T-helper 9 cell (primary cell): ENCODE data around the gene ELF2.
"Not testable (repeated sequence)": the region's sequence is repeated elsewhere in the genome, so short reads cannot be mapped to it uniquely, and the experiment has no call there.

ENCODE experiments used
- DNase-seq: peaks from one replicate; pipeline ENCODE4 v3.0.0-alpha.2; 2020

ELF2 gene

DNA sequence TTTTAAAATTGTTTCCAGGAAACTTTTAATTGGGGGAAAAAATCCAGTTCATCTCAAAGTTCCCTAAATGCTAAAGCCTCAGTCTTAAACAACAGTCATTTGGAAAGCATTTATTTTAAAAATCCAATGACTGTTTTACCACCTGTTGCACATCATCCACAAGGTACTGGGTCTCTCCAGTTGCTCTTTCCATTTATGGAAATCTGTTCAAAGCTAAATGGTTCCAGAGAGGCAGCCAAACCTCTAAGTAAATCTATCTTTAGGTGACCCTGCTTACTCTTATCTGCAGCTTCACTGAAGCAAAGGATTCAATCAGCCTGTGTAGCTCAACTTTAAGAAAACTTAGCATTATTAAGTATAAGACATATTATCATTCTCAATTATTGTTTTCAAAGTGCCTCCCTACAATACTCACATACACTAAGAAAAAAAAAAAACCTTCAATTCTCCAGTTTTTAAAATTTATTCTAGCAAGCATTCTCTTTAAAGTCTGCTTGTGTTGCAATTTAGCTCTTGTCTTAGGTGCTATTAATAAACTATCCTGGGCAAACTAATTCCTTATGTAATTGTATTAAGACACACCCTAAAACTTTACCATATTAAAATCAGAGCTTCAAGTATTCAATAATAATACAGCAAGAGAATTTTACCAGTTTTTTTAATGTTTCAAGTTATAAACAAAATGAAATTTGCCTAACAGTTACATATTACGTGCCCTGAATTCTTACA, 100.8 kb downstream of the ELF2 start:
- DNase-seq: no peak

DNA sequence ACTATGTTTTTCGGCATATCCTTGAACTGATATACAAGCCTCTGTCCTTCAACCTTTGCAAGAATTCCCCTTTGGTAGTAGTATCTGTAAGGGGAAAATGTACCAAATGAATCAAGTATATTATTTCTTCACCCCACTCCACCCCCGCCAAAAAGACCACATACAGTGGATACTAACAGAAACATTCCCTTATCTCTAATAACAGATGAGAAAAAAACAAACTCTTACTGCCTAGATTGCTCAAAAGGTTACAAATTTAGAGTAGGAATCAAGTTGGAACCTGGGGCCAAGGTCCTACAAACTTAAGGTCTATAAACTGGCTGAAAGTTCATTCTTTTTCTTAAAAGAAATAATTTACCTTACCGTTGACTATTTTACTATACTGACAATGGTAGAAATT, 116.4 kb downstream of the ELF2 start:
- DNase-seq: no peak

DNA sequence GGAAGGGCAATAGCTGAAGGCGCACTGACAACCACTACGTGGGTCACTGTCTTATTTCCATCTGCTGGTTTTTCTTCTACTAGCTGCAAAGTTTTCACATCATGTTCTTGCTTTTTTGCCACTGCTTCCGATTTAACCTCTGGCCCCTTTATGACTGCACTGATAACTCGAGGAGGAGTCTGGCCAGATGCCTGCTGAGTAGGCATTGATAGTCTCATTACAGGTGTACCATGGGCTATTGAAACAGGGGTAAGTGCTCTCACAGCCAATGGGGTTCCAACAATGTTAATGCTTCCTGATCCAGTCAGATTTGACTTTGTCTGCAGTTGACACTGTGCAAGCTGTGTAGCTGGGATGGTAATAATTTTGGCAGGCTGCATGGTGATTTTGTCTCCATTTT, 118.0 kb downstream of the ELF2 start:
- DNase-seq: not testable (repeated sequence)

DNA sequence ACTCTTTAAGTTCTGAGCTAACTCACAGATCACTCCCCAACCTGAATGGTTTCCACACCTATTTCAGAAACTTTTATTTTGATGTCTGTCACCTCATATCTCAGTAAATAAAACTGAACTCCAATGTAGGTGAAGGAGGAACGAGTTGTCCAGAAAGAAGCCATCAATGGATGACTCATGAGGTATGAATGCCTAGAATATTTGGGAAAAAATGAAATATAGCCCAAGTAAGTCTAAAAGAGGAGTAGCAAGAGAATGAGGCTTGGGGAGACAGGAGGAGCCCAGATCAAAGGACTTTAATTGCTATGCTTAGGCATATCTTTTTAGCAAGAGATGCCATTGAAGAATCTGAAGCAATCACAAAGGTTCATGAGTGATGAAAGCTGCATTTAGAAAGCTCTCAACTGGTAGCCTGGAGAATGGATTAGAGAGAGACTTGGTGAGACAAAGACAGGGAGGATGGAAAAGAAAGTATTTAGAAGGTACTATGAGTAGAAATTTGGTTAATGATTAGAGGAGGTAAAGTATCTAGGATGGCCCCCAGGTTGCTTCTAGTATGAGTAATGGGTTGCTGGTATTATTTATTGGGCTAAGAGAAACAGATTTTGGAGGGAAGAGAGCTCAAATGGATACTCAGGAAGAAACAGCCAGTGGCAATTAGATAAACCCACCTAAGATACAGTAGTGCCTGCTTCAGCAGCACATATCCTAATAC, 122.1 kb downstream of the ELF2 start:
- DNase-seq: no peak

DNA sequence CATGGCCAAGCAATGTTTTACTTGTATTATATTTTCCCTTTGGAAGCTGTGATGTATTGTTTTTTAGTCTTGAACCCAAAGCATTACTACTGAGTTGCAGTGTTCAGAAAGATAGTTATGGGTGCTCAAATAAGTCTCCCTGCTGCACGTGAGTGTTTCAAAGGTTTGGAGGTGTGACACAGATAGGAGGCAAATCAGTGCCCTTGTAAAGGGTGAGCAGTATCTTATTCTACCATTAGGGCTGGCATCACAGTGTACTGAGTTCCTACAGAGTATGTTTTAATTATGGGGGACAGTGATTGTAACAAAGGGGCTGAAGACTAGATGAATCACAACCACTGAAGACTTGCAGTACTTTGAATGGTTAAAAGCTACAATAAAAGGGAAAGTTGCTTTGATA, 123.1 kb downstream of the ELF2 start:
- no peak for DNase-seq

DNA sequence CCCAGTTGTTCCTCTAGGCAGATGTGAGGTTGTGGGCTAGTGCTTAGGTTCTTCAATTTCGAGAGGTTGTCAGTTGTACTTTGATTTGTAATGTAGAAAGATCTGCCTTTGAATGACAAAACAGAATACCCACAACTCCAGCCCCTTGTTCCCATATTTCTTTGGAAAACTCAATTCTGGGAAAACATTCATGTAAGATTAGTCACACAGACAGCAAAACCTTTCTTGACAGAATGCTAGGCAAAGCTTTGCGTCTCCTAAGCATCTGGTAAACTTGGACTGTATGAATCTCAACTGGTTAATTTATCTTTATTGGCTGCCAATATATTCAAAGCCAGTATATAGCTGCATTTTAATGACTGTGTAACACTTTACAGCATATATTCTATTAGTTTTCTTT, 126.6 kb downstream of the ELF2 start:
- no peak for DNase-seq

DNA sequence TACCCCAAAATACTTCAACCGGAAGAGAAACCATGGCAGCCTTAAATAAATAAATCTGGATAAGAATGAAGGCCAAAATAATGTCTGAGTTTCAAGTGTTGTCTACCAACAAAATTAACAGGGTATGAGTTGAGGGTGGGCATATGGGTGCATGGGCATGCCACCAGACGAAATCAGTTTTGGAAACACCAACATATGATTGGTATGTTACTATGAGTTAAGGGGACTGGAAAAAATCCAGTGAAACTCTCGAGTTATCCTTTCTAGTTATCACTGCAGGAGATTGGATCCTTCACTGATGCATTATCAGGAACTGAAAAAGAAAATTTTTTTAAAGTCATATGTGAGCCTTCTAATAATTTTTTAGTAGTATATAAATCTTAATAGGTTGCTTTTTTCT, 129.0 kb downstream of the ELF2 start:
- DNase-seq: no peak

DNA sequence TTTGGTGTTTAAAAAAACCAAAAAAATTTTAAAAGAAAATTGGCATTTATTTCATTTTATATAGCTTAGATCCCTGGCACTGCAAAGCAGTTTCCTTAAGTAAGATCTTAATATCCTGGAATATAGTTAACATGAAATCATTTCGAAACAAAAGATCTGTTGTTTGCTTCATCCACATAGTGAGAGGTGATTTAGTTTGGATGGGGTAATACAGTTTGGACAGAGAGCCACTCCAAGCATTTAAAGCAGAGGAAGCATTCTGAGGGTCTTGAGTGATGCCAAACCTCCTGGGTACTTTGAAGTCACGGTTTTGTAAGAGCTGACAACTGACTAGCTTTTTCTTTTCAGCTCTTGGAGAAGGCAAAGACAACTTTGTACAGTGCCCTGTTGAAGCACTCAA, 132.7 kb downstream of the ELF2 start:
- no peak for DNase-seq

DNA sequence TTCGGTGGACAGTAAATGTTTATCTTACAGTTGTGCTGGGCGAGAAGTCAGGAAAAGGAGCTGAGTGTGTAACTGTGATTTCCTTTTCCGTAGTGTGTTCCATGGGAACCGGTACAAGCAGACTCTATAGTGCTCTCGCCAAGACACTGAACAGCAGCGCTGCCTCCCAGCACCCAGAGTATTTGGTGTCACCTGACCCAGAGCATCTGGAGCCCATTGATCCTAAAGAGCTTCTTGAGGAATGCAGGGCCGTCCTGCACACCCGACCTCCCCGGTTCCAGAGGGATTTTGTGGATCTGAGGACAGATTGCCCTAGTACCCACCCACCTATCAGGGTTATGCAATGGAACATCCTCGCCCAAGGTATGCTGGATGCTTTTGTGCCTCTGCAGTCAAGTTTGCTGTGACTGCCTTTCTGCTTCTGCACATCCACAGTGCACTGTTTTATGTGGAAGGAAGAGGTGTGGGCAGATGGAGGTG, 134.0 kb downstream of the ELF2 start:
- no peak for DNase-seq

DNA sequence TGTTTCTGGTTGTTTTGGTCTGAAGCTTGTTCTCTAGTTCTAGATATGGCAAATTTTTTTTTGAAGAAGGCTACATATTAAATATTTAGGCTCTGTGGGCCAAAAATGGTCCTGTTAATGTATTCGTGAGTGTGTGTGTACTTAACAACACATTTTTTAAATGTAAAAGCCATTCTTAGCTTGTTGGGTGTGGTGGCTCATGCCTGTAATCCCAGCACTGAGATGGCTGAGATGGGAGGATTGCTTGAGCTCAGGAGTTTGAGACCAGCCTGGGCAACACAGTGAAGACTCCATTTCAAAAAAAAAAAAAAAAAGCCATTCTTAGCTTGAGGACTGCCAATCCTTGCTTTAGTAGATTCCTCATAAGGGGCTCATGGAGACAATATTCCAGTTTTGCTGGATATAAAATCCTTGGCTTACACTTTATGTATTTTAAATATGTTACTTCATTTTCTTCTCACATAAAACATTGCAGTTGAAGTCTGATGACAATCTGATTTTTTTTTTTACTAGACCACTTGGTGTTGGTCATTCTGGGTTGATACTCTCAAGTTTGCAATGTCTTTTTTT, 138.1 kb downstream of the ELF2 start:
- DNase-seq: no peak

DNA sequence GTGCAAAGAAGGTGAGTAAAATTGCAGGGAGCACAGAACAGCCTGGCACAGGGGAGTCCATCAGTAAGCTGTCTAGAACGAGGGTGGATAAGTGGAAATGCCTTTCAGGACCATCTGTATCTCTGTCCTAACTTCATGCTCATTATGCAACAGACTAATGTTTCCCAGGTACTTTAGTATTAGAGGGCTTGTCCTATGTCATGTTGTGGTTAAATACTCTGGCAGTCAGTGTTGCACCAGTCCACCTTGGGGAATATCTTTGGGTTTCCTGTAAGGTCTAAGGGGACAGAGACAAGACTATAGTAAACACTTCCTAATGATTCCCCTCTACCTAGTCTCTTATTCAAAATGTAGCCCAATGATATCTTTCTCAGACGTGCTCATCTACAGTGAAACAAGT, 140.1 kb downstream of the ELF2 start:
- DNase-seq: no peak

DNA sequence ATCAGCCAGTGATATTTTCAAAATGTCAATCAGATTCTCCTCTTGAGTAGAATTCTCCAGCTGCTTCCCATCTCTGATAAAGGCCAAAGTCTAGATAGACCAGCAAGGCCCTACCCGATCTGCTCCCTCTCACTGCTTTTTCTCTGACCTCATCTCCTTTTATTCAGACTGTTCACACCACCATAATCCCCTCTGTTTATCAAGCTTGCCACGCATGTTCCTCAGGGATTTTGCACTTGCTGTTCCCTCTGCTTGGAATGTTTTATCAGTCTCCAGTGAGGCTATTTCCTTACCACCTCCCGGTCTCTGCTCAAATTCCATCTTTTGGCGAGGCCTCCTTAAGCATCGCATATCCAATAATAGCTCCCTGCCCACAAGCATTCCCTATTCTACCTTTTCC, 141.4 kb downstream of the ELF2 start:
- DNase-seq: no peak

DNA sequence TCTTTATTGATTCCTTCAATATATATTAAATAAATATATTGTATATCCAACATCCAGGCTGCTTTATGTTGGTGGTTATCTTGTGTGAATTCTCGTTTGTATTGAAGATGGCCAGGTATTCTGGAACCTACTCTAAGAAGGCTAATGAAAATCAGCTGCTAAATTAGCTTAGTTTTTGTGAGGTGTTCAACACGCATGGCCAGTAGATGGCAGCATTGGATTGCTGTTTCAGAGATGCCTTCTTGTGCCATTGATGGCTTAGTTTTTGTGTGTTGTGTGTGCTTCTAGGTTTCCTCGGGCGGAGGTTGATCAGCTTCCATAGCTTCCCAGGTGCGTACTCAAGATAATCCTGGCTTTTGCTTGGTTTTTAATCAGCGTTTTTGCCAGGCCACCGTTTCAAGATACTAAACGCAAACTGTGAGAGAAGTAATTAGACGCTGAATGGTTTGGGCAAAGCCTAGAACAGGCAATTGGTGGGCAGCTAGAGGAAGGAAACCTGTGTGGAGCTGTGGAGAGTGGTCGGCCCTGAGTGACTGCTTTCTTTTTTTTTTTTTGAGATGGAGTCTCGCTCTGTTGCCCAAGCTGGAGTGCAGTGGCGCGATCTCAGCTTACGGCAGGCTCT, 146.3 kb downstream of the ELF2 start:
- DNase-seq: peak; percentile 64

DNA sequence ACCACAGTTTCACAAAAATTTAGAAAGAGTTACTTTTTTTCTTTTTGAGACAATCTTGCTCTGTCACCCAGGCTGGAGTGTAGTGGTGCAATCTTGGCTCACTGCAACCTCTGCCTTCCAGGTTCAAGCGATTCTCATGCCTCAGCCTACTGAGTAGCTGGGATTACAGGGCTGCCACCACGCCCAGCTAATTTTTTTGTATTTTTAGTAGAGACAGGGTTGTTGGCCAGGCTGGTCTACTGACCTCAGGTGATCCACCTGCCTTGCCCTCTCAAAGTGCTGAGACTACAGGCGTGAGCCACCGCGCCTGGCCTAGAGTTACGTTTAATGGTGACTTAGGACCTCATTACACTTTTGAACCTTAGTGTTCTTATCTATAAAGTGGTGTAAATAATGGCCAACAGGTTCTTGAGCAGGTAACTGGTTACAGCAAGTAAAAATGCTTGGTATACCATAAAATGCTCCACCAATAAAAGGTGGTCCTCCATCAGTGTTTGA, 147.1 kb downstream of the ELF2 start:
- not testable (repeated sequence) for DNase-seq

DNA sequence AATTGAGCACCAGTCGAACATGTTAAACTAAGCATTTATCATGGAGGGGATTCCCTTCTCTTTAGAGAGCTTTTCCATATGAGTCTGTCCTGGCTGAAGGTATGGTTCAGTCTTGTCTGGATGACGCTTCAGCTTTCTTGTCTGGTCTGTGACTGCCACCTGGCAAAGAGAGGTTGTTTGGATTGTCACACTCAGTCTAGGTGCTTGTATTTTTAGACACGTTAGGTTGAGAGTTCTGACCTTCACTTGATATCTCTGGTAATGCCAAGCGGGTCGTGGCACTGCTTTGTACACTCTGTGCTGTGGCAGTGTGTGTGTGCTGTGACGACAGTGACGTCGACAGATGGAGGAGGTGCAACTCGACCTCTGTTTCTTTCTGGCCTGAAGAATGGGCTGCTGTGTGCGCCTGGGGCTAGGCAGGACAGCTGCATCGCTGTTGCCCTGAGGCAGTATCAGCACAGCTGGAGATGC, 148.8 kb downstream of the ELF2 start:
- no peak for DNase-seq

DNA sequence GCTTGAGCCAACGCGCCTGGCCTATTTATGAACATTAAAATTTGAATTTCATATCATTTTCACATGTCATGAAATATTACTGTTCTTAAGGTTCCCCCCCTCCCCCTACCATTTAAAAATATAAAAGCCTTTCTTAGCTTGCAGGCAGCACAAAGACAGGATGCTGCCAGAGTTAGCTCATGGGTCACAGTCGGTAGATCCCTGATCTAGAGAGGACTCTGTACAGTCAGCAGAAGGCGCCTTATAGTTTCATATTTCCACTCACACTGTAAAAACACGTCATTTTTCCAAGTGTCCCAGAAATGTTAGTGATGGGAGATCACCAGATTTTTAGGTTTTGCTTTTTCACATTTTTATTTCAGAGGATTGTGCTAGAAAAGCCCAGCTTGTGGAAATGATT, 149.2 kb downstream of the ELF2 start:
- DNase-seq: no peak

DNA sequence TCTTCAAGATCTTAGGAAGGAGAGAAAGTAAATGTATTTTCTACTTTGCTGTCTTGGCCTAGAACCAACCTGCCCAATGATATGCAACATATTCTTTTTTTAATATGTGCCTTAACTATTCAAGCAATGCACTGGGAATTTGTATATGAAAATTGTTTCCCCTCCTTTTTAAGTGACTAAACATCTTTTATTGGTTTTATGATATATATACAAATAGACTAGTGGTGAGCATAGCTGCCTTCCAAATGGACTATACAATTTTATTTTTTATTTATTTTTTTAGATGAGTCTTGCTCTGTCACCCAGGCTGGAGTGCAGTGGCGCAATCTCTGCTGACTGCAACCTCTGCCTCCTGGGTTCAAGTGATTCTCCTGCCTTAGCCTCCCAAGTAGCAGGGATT, 151.2 kb downstream of the ELF2 start:
- no peak for DNase-seq

DNA sequence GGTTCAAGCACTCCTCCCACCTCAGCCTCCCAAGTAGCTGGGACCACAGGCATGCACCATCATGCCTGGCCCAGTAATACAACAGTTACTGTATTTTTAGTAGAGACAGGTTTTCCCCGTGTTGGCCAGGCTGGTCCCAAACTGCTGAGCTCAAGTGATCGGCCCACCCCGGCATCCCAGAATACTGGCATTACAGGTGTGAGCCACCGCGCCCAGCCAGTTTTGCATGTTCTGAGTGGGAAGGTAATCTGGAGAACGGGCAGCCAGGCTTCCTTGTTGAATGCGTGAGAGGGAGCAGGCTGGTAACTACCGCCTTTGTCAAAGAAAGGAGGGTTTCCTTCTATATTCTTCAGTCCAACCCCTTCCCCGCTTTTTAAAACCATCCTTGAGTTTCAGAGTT, 152.3 kb downstream of the ELF2 start:
- DNase-seq: no peak

DNA sequence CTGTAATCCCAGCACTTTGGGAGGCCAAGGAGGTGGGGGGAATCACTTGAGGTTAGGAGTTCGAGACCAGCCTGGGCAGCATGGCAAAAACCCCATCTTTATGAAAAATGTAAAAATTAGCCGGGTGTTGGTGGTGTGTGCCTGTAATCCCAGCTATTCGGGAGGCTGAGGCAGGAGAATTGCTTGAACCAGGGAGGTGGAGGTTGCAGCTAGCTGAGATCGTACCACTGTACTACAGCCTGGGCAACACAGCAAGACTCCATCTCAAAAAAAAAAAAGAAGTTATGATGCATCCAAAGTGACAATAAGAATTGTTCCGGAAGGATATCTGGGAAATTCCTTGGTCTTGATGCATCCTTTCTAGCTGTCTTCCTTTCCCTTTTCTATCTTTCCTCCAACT, 154.2 kb downstream of the ELF2 start:
- DNase-seq: no peak

DNA sequence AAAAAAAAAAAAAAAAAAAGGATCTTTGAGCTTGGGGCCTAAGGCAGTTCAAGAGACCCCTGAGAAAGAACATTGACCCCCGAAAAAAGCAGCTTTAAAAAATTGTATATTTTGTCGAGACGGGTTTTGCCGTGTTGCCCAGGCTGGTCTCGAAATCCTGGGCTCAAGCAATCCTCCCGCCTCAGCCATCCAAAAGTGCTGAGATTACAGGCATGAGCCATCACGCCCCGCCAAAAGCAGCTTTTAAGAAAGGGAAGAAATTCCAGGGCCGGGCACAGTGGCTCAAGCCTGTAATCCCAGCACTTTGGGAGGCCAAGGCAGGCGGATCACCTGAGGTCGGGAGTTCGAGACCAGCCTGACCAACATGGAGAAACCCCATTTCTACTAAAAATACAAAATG, 155.9 kb downstream of the ELF2 start:
- DNase-seq: not testable (repeated sequence)

DNA sequence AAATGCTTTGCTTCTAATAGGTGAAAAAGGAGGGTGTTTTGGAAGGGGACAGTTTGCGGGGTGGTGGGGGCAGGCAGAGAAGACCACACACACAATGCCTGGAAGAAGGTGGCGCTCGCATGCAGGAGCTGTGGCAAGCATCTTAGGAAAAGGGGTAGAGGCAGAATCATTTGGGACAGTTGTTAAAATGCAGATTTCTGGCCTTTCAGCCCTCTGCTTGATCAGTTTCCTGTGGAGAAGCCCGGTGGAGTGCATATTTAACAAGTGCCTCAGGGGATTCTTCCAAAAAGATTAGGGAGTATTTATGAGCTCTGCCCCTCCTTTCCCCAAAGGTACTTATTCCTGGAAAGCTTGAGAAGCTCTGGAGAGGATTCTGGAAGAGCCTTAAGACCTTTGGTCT, 156.6 kb downstream of the ELF2 start:
- DNase-seq: no peak

DNA sequence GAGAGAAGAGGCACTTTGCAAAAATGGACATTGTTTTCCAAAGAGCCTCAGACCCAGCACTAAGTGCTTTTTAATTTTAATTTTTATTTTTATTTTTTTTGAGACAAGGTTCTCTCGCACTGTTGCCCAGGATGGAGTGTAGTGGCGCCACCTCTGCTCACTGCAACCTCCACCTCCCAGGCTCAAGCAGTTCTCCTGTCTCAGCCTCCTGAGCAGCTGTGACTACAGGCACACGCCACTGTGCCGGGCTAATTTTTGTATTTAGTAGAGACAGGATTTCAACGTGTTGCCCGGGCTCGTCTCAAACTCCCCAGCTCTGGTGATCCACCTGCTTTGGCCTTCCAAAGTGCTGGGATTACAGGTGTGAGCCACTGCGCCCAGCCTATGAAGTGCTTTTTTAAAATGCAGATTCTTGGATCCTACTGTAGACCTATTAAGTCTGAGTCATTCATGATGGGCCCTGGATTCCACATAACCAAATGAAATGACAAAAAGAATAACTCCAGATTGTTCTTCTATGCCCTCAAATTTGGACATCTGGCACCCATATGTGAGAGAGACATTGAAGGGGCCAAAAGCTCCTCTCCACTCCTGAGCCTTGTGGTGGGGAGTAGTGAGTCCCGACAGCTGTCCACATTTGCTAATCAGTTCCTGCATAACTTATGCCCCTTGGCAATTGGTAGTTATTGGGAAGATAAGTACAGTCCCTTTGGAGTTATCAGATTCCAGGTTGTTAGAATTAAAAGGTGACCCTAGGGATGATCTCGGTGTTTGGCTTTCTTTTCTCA, 157.9 kb downstream of the ELF2 start:
- DNase-seq: no peak

DNA sequence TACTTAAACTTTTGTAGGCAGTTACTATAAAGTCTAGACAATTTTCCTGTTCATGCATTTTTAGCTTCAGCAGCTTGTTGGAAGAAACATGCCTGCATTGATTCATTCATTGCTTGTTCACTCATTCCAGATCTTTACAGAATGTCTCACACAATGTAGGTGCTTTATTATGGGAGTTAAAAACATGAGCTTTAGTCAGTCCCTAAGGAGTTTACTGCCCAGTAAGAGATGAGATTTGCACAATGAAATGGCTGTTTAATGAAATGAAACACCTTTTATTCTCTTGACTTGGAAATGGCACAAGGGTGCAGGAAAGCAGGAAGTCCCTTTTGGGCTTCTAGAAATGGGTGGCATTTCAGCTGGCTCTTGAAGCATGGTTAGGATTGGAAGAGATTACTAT, 158.5 kb downstream of the ELF2 start:
- no peak for DNase-seq
